ENCODE data around the gene TAOK1.

Gene TAOK1

DNA sequence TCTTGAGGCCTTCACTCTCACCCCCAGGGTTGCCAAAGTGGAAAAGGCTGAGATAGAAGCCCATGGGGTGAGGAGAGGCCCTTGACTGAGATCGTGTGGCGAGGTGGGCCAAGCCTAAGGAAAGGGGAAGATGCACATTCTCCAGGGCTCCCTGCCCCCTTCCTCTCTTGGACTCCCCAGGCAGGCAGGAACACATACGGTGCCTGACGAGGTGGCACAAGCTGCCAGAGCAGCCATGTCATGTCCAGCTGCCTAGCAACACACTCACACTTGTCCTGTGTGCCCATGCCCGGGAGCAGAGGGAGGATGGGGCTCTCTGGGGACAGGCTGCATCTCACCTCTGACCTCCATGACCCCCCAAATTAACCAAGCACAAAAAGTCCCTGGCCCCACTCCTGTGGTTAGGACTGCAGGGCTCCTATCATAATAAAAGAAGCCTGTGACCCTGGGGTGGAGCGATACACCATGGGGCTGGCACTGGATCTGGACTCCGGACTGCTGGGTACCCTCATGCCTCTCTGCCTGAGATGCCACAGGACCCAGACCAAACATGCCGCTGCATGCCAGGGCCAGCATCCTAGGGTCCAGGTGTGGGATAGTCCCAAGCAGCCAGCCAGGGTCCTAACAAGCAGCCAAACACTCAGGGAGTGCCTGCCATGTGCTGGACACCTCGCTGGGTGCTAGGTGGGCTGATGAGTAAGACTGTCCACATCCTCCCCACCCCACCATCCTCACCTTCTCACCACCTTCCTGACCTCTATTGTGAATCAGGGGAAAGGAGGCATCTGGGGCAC is 196.7 kb downstream of the TAOK1 start:
- DNase-seq: no peak

DNA sequence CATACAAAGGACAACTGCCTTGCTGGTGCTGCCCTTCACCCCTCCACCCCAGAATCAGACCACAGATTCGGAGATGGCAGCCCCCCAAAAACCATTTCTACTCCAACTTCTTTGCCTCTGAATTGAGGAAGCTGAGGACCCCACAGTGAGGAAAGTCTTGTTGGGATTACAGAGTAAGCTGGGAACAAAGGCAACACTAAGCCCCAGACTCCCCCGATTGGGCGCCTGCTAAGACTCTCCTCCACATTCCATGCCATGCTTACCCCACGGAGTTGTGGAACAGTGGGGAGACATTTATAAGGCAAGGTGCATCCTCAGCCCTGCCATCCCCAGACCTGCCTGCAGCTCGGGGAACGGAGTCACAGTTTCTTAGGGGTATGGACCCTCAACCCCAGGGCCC is 197.4 kb downstream of the TAOK1 start:
- DNase-seq: no peak

DNA sequence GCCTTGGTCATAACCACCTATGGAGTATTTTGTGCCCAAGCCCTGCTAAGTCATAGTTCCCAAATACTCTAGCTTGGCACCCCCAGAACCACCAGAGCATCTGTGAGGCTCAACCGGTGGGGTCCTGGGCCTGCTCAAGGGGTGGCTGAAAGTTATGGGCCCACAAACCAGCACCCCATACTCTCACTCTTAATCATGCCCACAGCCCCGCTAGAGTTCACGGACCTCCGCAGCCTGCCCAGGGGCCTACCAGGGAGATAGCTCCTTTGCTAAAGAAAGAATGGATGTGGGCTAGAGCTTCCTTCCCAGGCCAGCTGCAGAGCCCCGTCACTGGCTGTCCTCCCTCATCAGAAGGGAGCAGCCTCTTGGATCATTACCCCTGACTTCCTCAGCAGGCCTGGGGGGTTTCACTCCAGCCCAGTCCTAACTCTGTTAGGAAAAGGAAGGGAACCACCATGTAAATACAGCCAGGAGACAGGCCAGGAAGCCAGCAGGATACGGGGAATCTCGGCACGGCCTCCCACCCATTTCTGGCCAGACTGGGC is 197.9 kb downstream of the TAOK1 start:
- DNase-seq: no peak

DNA sequence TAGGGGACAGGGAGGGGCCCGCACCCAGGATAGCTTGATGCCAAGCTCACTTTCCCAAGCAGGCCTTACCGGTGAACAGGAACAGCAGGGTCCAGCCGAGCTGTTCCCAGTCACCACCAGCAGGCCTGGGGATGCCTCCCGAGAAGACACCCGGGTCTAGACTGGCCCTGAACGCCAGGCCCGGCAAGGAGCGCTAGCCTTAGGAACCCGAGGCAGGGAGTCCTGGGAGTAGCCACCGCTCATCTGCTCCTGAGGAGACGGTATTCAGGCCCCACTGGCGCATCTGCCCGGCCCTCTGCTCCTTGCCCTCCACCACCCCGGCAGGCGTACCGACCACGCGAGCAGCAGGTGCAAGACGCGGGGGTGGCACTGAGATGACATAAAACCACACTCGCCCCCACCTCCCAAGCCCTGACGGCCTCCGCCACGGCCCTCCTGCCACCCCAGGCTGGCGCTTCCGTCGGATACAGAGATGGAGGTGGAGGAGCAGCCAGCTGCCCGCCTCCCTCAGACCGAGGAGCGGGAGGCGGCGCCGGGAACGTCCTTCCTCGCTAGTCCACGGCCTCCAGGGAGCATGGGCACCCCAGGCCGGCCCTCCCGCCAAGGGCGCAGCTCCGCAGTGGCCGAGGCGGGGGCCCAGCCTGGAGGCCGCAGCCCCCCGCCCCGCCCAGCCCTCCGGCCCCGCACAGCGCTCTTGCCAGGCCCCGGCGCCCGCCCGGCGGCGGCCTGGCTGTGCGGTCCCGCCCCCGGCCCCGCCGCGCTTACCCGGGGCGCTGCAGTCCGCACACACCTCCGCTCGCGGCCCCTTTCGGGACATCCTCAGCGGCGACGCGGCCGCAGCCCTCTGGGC is 198.6 kb downstream of the TAOK1 start:
- DNase-seq: peak in 1 of 4 experiments; percentile 22

DNA sequence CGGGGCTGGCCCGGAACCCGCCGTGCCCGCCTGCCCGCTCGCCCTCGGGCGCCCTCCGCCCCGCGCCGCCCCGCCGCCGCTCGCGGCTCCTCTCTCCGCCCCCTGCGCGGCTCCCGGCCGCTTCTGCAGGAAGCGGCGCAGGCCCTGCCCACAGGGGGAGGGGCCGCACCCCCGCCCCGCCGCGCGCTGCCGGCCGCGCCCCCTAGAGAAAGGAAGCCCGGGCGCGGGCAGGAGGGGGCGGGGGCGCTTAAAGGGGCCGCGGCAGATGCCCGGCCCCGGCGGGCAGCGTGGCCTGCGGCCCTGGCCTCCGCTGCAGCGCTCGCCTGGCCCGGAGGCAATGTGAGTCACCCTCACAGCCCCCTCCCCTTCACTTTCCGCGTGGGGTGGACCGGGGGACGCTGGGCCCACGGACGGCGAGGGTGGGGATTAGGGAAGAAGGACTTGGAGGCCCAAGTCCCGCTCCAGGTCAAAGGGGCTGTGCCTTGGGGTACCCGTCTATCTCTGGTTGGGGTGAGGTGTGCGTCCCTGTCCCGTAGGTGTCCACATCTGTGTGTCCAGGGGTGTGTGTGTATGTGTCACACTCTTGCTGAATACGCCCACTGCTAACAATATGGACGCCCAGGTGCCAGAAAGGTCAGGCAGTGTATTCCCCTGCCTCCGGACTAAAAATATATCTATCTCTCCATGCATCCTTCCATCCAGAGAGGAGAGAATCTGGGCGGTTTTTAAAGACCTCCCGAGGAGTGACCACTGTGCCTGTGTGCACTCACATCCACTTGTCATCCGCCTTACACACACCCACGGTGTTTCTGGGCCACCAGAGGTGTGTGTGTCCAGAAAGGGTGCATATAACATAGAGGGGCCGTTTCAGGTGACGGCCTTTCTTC is 199.6 kb downstream of the TAOK1 start, which contains the start of gene GIT1:
Gene GIT1 (minus strand): TSS at position 125 of the 887 bp plus-strand sequence. CDS start 270 bp downstream, outside the sequence.
- DNase-seq: peak; percentile 56 to 83 (median 74)

DNA sequence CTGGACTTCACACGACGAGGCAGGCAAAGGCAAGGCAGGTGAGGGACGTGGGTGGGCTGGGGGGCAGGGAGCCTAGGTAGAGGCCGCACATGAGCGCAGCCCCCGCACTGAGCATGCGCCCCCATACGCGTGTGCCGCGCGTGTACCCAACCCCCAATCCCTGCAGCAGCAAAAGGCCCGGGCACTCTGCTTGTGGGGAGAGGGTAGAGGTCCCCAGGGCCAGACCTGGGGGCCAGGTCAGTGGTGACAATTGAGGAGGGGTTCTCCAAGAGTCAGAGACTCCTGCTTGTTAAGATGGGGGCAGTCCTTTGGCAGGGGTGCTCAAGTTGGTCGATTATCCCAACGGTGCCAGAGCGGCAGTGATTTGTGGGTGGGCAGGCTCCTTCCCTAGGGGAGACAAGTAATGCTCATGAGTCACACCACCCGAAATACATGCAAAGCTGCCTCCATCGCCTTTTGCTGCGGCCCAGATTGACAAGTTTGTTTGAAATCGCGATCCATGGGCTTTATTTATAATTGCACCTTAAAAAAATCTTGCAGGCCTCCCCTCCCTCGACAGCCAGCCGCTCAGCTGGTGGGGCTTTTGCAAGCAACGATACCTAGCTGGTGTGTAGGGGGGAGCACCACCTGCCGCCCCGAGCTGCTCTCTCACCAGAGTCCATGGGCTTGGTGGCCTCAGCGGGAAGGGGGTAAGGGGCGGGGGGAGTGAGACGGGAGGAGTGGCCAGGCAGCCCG is 200.4 kb downstream of the TAOK1 start:
- DNase-seq: no peak

DNA sequence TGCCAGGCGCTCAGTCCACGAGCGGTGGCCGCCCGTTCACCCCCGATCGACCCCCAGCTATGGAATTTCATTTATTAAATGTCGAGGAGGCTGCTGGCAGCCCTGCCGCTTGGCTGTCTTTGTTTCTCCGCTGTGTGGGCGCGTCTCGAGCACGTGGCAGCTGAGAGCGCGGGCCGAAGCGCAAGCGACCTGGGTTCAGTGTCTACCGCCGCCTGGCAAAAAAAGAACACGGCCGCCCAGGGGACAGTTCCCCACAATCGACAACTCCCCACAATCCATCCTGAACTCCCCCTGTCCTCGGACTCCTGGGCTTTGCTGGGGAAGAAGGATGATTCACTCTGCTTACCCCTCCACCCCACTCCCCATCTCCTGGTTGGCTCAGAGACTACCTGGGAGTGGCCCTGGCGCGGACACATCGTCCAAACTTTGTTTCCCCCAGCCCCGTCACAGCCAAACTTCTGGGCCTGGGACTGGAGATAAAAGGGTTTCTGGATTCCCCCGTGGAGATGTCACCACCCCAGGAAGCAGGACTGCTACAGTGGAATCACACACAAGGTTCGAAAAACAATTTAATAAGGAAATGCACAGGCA is 201.1 kb downstream of the TAOK1 start:
- no peak for DNase-seq

DNA sequence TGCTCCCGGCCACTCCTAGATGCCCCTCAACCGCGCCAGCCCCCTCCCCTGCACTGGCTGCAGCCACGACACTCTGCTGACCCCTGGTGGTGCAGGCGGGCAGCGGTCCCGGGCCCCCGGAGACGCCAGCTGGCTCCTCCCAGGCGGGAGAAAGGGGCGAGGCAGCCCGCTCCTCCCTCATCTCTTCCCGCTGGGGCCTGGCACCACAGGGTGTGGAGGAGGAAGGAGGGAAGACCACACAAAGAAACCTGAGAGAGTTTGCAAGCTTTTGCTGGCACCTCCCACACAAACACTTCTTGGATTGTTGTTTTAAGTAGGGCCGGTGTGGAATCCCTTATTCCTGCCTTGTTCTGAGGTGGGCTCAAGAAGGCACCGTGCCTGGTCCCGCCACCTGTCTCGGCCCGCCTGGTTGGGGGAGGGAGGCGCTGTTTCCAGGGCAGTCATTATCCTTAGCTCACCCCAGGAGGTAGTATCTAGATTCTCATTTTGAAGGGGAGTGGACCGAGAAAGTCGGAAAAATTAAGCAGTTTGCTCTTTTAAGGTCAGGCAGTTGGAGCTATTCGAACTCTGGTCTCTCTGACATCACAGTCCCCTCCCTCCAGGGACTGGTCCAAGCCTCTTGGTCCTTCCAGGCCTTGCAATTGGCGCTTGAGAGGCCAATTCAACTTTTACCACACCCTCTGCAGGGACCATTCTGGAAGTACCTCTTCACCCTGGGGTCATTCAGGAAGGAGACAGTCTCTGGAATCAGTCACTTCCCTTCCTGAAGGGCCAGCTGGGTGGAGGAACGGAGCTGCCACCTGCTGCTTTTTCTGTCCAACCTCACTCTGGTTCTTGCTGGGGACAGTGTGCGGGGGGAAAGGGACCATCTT is 201.8 kb downstream of the TAOK1 start:
- peak; percentile 61 to 73 (median 68) for DNase-seq

DNA sequence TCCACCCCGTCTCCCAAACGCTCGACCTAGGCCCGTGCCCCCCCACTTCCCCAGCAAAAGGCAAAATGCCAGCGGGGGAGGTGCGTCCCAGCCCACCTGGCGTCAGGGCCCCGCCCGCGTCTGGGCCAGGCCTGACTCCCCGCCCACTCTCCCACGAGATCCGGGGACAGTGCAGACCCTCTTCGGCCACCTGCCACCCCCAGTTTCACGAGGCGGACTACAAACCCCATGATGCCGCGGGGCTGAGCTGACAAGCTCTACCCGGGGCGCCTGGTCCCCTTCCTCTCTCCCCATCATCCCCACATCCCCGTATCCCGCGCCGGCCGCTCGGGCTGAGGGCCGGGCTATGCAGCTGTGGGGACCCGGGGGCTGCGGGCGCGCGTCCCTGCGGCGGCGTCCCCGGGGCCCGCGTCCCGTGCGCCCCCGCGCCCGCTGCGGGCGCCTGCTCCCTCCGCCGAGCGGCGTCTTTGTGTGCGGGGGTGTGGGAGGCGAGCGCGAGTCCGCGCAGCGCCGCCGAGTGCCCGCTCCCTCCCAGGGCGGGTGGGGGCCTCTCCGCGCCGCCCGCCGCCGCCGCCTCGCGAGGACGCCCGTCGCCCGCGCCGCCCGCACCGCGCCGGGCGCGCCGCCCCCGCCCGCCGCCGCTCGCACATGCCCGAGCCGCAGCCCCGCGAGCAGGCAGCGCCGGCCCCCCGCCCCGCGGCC is 202.8 kb downstream of the TAOK1 start, which contains the start of gene ANKRD13B:
Gene ANKRD13B (plus strand): TSS at position 283 of the 702 bp plus-strand sequence. CDS start 490 bp downstream, outside the sequence.
- DNase-seq: peak in 1 of 4 experiments; percentile 39

DNA sequence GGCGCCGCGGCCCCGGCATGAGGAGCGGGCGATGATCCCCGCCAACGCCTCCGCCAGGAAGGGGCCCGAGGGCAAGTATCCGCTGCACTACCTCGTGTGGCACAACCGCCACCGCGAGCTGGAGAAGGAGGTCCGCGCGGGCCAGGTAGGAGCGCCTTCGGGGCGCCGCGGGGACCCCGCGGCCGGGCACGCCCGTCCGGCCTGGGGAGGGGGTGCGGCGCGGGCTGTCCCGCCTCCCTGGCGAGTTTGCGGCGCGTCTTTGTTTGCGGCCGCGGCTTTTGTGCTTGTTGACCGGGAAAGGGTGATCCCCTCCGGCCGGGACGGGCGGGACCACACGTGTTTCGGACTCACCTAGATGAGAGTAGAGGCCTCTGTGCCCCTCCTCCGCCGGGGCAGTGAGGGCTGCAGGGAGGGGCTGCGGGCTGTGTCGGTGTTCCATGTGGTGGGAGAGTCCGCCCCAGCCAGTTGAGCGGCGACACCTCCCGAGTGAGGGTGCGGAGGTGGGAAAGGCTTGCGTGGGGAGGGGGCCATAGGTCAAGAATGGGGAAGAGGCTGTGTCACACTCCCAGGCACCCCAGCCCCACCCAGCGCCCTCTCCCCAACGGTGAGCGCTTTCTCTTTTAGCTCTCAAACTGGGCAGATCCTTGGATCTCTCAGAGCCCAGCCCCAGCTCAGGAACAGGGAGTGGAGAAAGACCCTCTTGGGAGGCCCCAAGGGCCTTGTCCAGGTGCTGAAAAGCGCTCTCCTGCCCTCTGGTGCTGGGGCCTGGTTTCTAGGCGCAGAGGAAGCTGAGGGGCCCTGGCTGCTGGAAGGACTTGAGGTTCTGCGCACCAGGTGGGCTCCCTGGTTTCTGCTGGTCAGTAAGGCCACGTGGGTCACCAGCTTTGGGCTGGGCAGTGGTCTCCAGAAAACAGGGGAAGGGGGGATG is 203.7 kb downstream of the TAOK1 start:
- no peak for DNase-seq

DNA sequence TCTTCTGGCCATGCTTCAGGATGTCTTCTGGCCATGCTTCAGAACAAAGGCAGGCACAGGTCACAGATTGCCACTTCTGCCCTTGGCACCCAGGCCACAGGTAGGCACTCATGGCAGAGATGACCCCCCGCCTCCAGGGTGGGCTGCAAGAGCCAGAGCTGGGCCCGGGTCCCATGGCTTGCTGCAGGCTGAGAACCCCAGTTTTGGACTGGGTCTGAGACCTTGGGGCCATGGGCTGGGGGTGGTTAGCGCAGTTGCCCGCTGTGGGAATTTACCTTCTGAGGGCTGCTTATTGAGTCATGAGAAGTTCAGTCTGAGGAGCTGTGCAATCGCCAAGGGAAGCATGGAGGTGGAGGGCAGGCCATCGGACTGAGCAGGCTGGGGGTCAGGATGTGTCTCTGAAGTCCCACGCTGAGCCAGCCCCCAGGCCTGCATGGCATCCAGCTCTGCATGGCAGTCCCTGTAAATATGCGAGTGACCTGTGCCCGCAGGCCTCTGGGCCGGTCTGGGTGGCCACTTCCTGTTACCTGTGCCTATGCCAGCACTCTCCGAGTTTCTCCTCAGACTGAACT is 204.4 kb downstream of the TAOK1 start:
- DNase-seq: no peak

DNA sequence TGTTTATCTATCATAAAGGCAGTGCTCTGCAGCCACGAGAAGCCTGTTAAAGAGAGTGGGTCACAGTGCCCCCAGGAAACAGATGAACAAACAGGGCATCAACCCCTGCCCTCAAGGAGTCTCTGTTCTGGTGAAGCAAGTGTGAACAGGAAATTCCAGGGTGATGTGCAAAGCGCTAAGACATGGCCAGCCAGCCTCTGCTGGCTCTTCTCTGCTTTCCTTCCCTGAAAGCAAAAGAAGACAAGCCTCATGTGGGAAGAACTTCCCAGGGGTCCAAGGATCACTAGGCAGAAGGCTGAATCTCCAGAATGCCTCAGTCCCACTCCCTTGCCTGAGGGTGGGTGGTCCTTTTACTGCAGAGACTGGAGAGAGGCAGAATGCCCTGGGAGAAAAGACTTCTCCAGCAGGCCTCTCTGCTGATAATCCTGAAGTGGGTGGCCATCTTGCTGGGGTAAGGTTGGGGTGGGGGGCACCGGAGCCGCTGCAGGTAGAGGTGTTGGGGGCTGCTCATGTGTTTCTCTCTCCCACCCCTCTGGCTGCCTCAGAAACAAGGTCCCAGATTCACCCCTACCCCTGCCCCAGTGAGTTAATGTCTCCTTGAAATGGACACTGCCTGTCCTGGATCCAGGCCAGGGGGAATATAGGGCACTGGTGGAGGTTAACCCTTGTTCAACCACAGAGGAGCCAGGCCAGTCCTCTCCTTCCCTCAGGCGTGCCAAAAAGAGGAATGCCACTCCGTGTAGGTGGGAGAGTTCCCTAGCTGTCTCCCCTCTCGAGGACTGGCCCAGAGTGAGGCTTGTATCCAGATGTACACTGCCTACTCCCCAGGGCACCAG is 205.2 kb downstream of the TAOK1 start:
- no peak for DNase-seq

DNA sequence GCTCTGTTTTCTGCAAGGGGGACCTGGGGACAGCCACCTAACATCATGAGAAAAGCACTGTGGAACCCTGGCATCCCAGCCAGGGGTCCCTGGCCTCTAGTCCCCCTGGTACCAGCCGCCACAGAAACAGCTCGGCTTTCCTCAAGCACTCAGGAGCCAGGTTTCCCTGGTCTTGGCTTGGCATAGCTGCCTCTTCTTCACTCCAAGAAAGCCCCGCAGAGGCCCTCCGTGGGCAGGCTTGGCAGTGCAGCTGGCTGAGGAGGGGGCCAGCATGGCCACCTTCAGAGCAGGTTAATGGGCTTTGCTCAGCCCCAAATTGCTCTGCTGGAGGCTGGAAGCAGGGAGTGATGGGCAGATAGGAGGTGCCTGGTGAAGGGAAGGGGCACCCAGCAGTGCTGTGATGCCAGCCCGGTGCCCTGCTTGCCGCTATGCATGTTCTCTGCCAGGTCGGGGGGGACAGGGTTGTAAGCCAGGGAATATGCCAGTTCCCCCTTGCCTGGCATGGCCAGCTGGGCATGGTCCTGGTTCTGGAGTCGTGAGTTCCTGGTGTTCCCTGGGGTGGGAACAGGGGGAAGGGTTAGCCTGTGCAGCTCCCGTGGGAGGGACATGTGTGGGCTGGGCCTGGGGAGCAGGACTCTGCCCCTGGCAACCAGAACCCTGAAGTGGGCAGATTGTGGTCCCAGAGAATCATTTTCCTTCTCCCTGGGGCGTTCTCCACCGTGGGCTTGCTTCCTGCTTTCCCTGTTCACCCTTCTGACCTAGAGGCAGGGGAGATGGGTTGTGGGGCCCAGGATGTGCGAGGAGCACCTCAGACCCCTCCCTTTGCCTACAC is 206.0 kb downstream of the TAOK1 start:
- DNase-seq: no peak

DNA sequence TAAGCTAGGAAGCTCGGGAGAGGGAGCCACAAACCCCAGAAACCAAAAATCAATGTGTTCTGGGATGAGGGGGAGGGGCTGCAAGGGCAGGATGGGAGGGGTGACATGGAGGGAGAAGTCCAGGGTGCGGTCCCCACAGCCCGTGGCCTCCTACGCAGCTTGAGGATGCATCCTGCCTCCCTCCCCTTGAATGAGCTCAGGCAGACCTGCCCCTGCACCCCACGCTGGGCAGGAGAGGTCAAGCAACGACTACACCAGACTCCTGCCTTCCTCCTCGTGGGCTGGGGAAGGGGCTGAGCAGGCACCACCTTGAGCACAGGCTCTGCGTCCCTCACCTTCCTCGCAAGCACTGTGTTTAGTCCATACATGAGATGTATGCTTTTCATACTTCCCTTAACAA is 206.6 kb downstream of the TAOK1 start:
- DNase-seq: no peak

DNA sequence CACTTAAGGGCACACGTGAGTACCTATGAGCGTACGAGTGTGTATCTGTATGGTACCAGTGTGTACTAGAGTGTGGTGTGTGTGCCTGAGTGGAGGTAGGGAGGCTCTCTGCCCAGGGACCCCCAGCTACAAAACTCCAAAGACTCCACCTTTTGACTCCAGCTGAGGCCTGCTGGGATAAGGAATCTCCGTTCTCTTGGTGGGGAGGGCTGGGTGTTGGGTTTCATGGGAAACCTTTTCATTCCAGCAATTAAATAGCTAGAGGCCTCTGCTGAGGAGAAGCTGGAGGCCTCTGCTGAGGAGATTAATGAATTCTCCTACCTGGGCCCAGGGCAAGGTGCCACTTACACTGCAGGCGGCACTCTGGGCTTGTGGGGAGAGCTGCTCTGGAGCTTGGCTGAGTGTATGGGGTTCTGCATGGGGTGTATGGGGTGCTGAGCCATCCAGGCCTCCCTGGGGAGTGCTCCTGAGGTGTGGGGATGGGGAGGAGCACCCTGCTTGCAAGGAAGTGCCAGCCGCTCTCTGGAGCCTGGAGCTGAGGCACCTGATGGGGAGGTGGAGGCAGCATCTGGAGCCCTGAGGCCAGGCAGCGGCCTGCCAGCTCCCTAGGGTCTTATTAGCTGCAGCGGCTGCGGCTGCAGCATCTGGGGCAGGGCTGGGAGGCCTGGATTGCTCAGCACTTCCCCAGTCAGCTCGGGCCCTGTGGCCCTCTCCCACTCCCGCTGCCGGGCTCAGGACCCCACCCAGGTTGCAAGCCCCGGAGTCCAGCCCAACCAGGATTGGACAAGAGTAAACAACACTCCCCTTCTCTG is 207.4 kb downstream of the TAOK1 start:
- DNase-seq: no peak
